ES-I3 (cell line): ENCODE data around the gene ANKRD27.
"Not testable (repeated sequence)": the region's sequence is repeated elsewhere in the genome, so short reads cannot be mapped to it uniquely, and the experiment has no call there.

Experiments used
- H3K36me3 ChIP-seq: 2 replicates; pipeline ENCODE4 v1.6.1; 2013; ENCODE audit warnings: mild to moderate bottlenecking, low read length, control low read depth, moderate library complexity; ENCODE audit not compliant: insufficient read depth
- H3K4me1 ChIP-seq: 2 replicates; pipeline ENCODE4 v1.6.1; 2013; ENCODE audit warnings: mild to moderate bottlenecking, control low read depth, low read length; ENCODE audit not compliant: insufficient read depth
- H3K9ac ChIP-seq: 2 replicates; pipeline ENCODE4 v1.6.1; 2013; ENCODE audit warnings: low read depth, mild to moderate bottlenecking, low read length, moderate library complexity
- H3K9me3 ChIP-seq: 2 replicates; pipeline ENCODE4 v1.6.1; 2013; ENCODE audit warnings: mild to moderate bottlenecking, low read length, moderate library complexity; ENCODE audit not compliant: control insufficient read depth, insufficient read depth

Gene ANKRD27

GRCh38 chr19:32674931-32675719, at the start of gene ANKRD27:
ANKRD27 (minus strand) TSS chr19:32675180; CDS start chr19:32659015, 16,165 bp downstream.
- Histone ChIP-seq H3K9ac (peak within 1 kb of the TSS; percentile 61), H3K9me3 (no peaks in the 10 kb centered on the region), H3K36me3 (no peaks in the 10 kb centered on the region), H3K4me1 (peaks cover 4% of the 10 kb centered on the region; the same call in 1 of the 2 replicates)

- no peaks in the 10 kb centered on the region for H3K36me3 ChIP-seq
- H3K9me3 ChIP-seq = no peaks in the 10 kb centered on the region; the same call in 1 of the 2 replicates
- no peak overlapping the region for H3K9ac ChIP-seq
- no peaks in the 10 kb centered on the region for H3K4me1 ChIP-seq
Observed at GRCh38 chr19:32720936-32721250, 45.9 kb upstream of the ANKRD27 start.

- H3K9ac ChIP-seq = no peak overlapping the region
- H3K4me1 ChIP-seq = no peaks in the 10 kb centered on the region
- no peaks in the 10 kb centered on the region; the same call in 1 of the 2 replicates for H3K9me3 ChIP-seq
- no peaks in the 10 kb centered on the region for H3K36me3 ChIP-seq
Observed at GRCh38 chr19:32720216-32720935, 45.4 kb upstream of the ANKRD27 start.

GRCh38 chr19:32719611-32720059, 44.7 kb upstream of the ANKRD27 start, which contains the start of gene TDRD12:
TDRD12 (plus strand) TSS chr19:32719767; CDS start chr19:32720073, 306 bp downstream.
- Histone ChIP-seq H3K4me1 (no peaks in the 10 kb centered on the region), H3K36me3 (no peaks in the 10 kb centered on the region), H3K9me3 (no peaks in the 10 kb centered on the region; the same call in 1 of the 2 replicates), H3K9ac (no peak within 1 kb of the TSS)

- no peak overlapping the region for H3K9ac ChIP-seq
- no peaks in the 10 kb centered on the region; the same call in 1 of the 2 replicates for H3K9me3 ChIP-seq
- H3K36me3 ChIP-seq = no peaks in the 10 kb centered on the region
- H3K4me1 ChIP-seq = no peaks in the 10 kb centered on the region
Observed at GRCh38 chr19:32718286-32718685, 43.3 kb upstream of the ANKRD27 start.

GRCh38 chr19:32717496-32717895, 42.5 kb upstream of the ANKRD27 start:
- no peaks in the 10 kb centered on the region; the same call in 1 of the 2 replicates for H3K9me3 ChIP-seq

GRCh38 chr19:32716203-32716602, 41.2 kb upstream of the ANKRD27 start:
- not testable (repeated sequence) for H3K9ac ChIP-seq, H3K36me3 ChIP-seq, H3K9me3 ChIP-seq, H3K4me1 ChIP-seq

More at GRCh38 chr19:32717496-32717895, 42.5 kb upstream of the ANKRD27 start:
- Histone ChIP-seq H3K9ac (no peak overlapping the region), H3K36me3 (no peaks in the 10 kb centered on the region), H3K4me1 (no peaks in the 10 kb centered on the region)

- no peak overlapping the region for H3K9ac ChIP-seq
- no peaks in the 10 kb centered on the region for H3K36me3 ChIP-seq
- H3K4me1 ChIP-seq = no peaks in the 10 kb centered on the region
- H3K9me3 ChIP-seq = no peaks in the 10 kb centered on the region
Observed at GRCh38 chr19:32711747-32712146, 36.8 kb upstream of the ANKRD27 start.

- no peak overlapping the region for H3K9ac ChIP-seq
- H3K36me3 ChIP-seq = peaks cover 4% of the 10 kb centered on the region; the same call in 1 of the 2 replicates
- peaks cover 6% of the 10 kb centered on the region; the same call in 1 of the 2 replicates for H3K9me3 ChIP-seq
Observed at GRCh38 chr19:32709032-32709431, 34.1 kb upstream of the ANKRD27 start.

GRCh38 chr19:32708457-32708856, 33.5 kb upstream of the ANKRD27 start:
- Histone ChIP-seq H3K9ac (no peak overlapping the region), H3K9me3 (peaks cover 9% of the 10 kb centered on the region; the same call in 1 of the 2 replicates), H3K4me1 (no peaks in the 10 kb centered on the region), H3K36me3 (peaks cover 4% of the 10 kb centered on the region; the same call in 1 of the 2 replicates)

More at GRCh38 chr19:32709032-32709431, 34.1 kb upstream of the ANKRD27 start:
- no peaks in the 10 kb centered on the region for H3K4me1 ChIP-seq

- not testable (repeated sequence) for H3K9ac ChIP-seq, H3K4me1 ChIP-seq, H3K36me3 ChIP-seq, H3K9me3 ChIP-seq
Observed at GRCh38 chr19:32704006-32704405, 29.0 kb upstream of the ANKRD27 start.

- peaks cover 4% of the 10 kb centered on the region; the same call in 1 of the 2 replicates for H3K36me3 ChIP-seq
- peaks cover 9% of the 10 kb centered on the region; the same call in 1 of the 2 replicates for H3K9me3 ChIP-seq
- no peaks in the 10 kb centered on the region for H3K4me1 ChIP-seq
- H3K9ac ChIP-seq = no peak overlapping the region
Observed at GRCh38 chr19:32702010-32702409, 27.0 kb upstream of the ANKRD27 start.

GRCh38 chr19:32700129-32700528, 25.1 kb upstream of the ANKRD27 start:
- H3K9me3 ChIP-seq, H3K36me3 ChIP-seq: not testable (repeated sequence)

GRCh38 chr19:32696771-32697170, 21.8 kb upstream of the ANKRD27 start:
- H3K36me3 ChIP-seq = not testable (repeated sequence)

More at GRCh38 chr19:32700129-32700528, 25.1 kb upstream of the ANKRD27 start:
- H3K9ac ChIP-seq, H3K4me1 ChIP-seq: not testable (repeated sequence)

More at GRCh38 chr19:32696771-32697170, 21.8 kb upstream of the ANKRD27 start:
- not testable (repeated sequence) for H3K9ac ChIP-seq, H3K4me1 ChIP-seq, H3K9me3 ChIP-seq
